ENCODE data around the gene ATAD5.
A peak's percentile ranks its signal among the peaks of the same experiment; 100 is the strongest.
"Not testable (repeated sequence)": the region's sequence is repeated elsewhere in the genome, so short reads cannot be mapped to it uniquely, and the experiment has no call there.

The ATAD5 gene

GRCh38 chr17:30858556-30859250 is 26.9 kb downstream of the ATAD5 start:
- no peak overlapping the region for H3K4me3 Mint-ChIP-seq
- H3K27ac Mint-ChIP-seq: no peak overlapping the region
- H3K36me3 Mint-ChIP-seq: peaks cover 9% of the 10 kb centered on the region
- H3K27me3 Mint-ChIP-seq: no peaks in the 10 kb centered on the region
- no peaks in the 10 kb centered on the region for H3K4me1 Mint-ChIP-seq
- no peaks in the 10 kb centered on the region for H3K9me3 Mint-ChIP-seq

GRCh38 chr17:30864636-30865035 is 32.9 kb downstream of the ATAD5 start:
- Mint-ChIP-seq H3K36me3 (peaks cover 7% of the 10 kb centered on the region), H3K4me1 (no peaks in the 10 kb centered on the region), H3K27ac (no peak overlapping the region), H3K27me3 (no peaks in the 10 kb centered on the region), H3K9me3 (no peaks in the 10 kb centered on the region), H3K4me3 (no peak overlapping the region)

- Mint-ChIP-seq H3K27me3 (no peaks in the 10 kb centered on the region), H3K4me3 (no peak overlapping the region), H3K36me3 (peaks cover 9% of the 10 kb centered on the region), H3K4me1 (no peaks in the 10 kb centered on the region), H3K27ac (no peak overlapping the region), H3K9me3 (no peaks in the 10 kb centered on the region)
These were observed 37.2 kb downstream of the ATAD5 start for GRCh38 chr17:30869005-30869404.

GRCh38 chr17:30886187-30886586 is 54.4 kb downstream of the ATAD5 start:
- H3K36me3 Mint-ChIP-seq: peaks cover 2% of the 10 kb centered on the region
- H3K27ac Mint-ChIP-seq: no peak overlapping the region
- no peaks in the 10 kb centered on the region for H3K9me3 Mint-ChIP-seq
- H3K27me3 Mint-ChIP-seq: no peaks in the 10 kb centered on the region
- H3K4me3 Mint-ChIP-seq: no peak overlapping the region
- H3K4me1 Mint-ChIP-seq: no peaks in the 10 kb centered on the region

GRCh38 chr17:30894236-30894635 is 62.5 kb downstream of the ATAD5 start:
- Mint-ChIP-seq H3K4me3 (no peak overlapping the region), H3K4me1 (no peaks in the 10 kb centered on the region), H3K36me3 (peaks cover 2% of the 10 kb centered on the region), H3K9me3 (no peaks in the 10 kb centered on the region), H3K27ac (no peak overlapping the region), H3K27me3 (no peaks in the 10 kb centered on the region)

GRCh38 chr17:30897311-30897710 is 65.5 kb downstream of the ATAD5 start:
- Mint-ChIP-seq H3K9me3 (no peaks in the 10 kb centered on the region), H3K27me3 (no peaks in the 10 kb centered on the region), H3K4me3 (no peak overlapping the region), H3K27ac (no peak overlapping the region), H3K4me1 (peaks cover 15% of the 10 kb centered on the region), H3K36me3 (peaks cover 4% of the 10 kb centered on the region)

GRCh38 chr17:30905742-30906100 is 74.0 kb downstream of the ATAD5 start:
- Mint-ChIP-seq H3K9me3 (no peaks in the 10 kb centered on the region), H3K36me3 (peaks cover 3% of the 10 kb centered on the region), H3K4me3 (peak overlapping the region; percentile 98), H3K4me1 (peaks cover 54% of the 10 kb centered on the region), H3K27me3 (no peaks in the 10 kb centered on the region), H3K27ac (peak overlapping the region; percentile 97)

GRCh38 chr17:30906101-30906911 is 74.5 kb downstream of the ATAD5 start, which contains the start of gene TEFM:
TEFM (minus strand) TSS chr17:30906238; CDS start chr17:30906198, 40 bp downstream.
- Mint-ChIP-seq H3K9me3 (no peaks in the 10 kb centered on the region), H3K4me3 (peak within 1 kb of the TSS; percentile 98), H3K27me3 (no peaks in the 10 kb centered on the region), H3K27ac (peak within 1 kb of the TSS; percentile 97), H3K36me3 (peaks cover 3% of the 10 kb centered on the region), H3K4me1 (peaks cover 51% of the 10 kb centered on the region)

GRCh38 chr17:30908717-30909420 is 77.1 kb downstream of the ATAD5 start:
- Mint-ChIP-seq H3K4me3 (no peak overlapping the region), H3K27me3 (no peaks in the 10 kb centered on the region), H3K9me3 (no peaks in the 10 kb centered on the region), H3K4me1 (peaks cover 33% of the 10 kb centered on the region), H3K27ac (no peak overlapping the region), H3K36me3 (no peaks in the 10 kb centered on the region)

GRCh38 chr17:30910151-30910550 is 78.4 kb downstream of the ATAD5 start:
- H3K27me3 Mint-ChIP-seq, H3K9me3 Mint-ChIP-seq, H3K27ac Mint-ChIP-seq, H3K36me3 Mint-ChIP-seq, H3K4me3 Mint-ChIP-seq: not testable (repeated sequence)
- H3K4me1 Mint-ChIP-seq: peaks cover 28% of the 10 kb centered on the region

GRCh38 chr17:30913955-30914354 is 82.2 kb downstream of the ATAD5 start:
- no peaks in the 10 kb centered on the region for H3K9me3 Mint-ChIP-seq
- H3K4me1 Mint-ChIP-seq: peaks cover 3% of the 10 kb centered on the region
- no peaks in the 10 kb centered on the region for H3K36me3 Mint-ChIP-seq
- H3K27me3 Mint-ChIP-seq: no peaks in the 10 kb centered on the region
- H3K27ac Mint-ChIP-seq: no peak overlapping the region
- H3K4me3 Mint-ChIP-seq: no peak overlapping the region

GRCh38 chr17:30915833-30916611 is 84.3 kb downstream of the ATAD5 start:
- Mint-ChIP-seq H3K36me3 (no peaks in the 10 kb centered on the region), H3K4me1 (peaks cover 3% of the 10 kb centered on the region), H3K27me3 (peaks cover 7% of the 10 kb centered on the region), H3K4me3 (no peak overlapping the region), H3K27ac (no peak overlapping the region), H3K9me3 (no peaks in the 10 kb centered on the region)

- Mint-ChIP-seq H3K9me3 (no peaks in the 10 kb centered on the region), H3K4me3 (no peak overlapping the region), H3K27me3 (peaks cover 13% of the 10 kb centered on the region), H3K4me1 (peaks cover 9% of the 10 kb centered on the region), H3K36me3 (no peaks in the 10 kb centered on the region), H3K27ac (no peak overlapping the region)
These were observed 85.3 kb downstream of the ATAD5 start for GRCh38 chr17:30917050-30917449.

GRCh38 chr17:30920282-30920681 is 88.5 kb downstream of the ATAD5 start:
- Mint-ChIP-seq H3K4me3 (no peak overlapping the region), H3K27ac (no peak overlapping the region), H3K4me1 (peaks cover 14% of the 10 kb centered on the region), H3K36me3 (no peaks in the 10 kb centered on the region), H3K27me3 (peaks cover 26% of the 10 kb centered on the region), H3K9me3 (no peaks in the 10 kb centered on the region)
